Measurements from ENCODE around the gene FBXO30. TPM values are rescaled to one million over a fixed set of nuclear protein-coding genes. Genes with fewer than 3 reads are reported as not detected.
A peak's percentile ranks its signal among the peaks of the same experiment; 100 is the strongest.

FBXO30 gene
- total and polyA plus RNA-seq, 9 of the 15 experiments (the other 6 are each of a cell fraction or from before 2014, with no cell fraction given) = 3.6 to 12.8 (median 7.1) TPM

GRCh38 chr6:145814501-145815308 is at the start of gene FBXO30 (continued):
- TF ChIP-seq NFRKB (IDR thresholded peaks at IDR 0.05; ENCODE audit: low read depth) = peak; percentile 62; the same call in 1 of the 2 replicates
- no peak for TF ChIP-seq HNRNPUL1 (IDR thresholded peaks at IDR 0.05; ENCODE audit: low read length)
- no peak for TF ChIP-seq RFX5 (IDR thresholded peaks at IDR 0.05; ENCODE audit: low read depth, low read length)
- TF ChIP-seq SMARCB1 (IDR thresholded peaks at IDR 0.05; ENCODE audit: insufficient read length, low read depth) = no peak
- no peak for TF ChIP-seq ILK (tag; IDR thresholded peaks at IDR 0.05; ENCODE audit: borderline replicate concordance, low read depth)
- TF ChIP-seq ZNF707 (CRISPR knock-in tag; conservative IDR thresholded peaks at IDR 0.05) = no peak
- no peak for TF ChIP-seq BRF1 (IDR thresholded peaks at IDR 0.05; ENCODE audit: borderline replicate concordance, extremely low read depth, insufficient read length)
- TF ChIP-seq ZFP1 (CRISPR knock-in tag; IDR thresholded peaks at IDR 0.05) = no peak
- no peak for TF ChIP-seq FOXA3 (CRISPR knock-in tag; conservative IDR thresholded peaks at IDR 0.05 in 1 of 2, IDR thresholded peaks at IDR 0.05 in 1 of 2)
- TF ChIP-seq HNRNPL (IDR thresholded peaks at IDR 0.05; ENCODE audit: low read depth, low read length) = no peak; the same call in 1 of the 2 replicates
- TF ChIP-seq POLR2AphosphoS5 (IDR thresholded peaks at IDR 0.05; ENCODE audit: control insufficient read depth, insufficient read depth, low read depth, low read length) = peak; percentile 81
- no peak for TF ChIP-seq POLR3A (IDR thresholded peaks at IDR 0.05; ENCODE audit: borderline replicate concordance, extremely low read depth, insufficient read depth, insufficient read length)
- no peak for TF ChIP-seq HNRNPH1 (optimal IDR thresholded peaks at IDR 0.05; ENCODE audit: low read depth, low read length)
- TF ChIP-seq ZBED1 (IDR thresholded peaks at IDR 0.05) = no peak; the same call in 1 of the 2 replicates
- no peak for TF ChIP-seq ARID2 (IDR thresholded peaks at IDR 0.05)
- 0 out of 4 replicates have a peak, but pooled peaks have one; percentile 14 for TF ChIP-seq TRIM24 (IDR thresholded peaks at IDR 0.05)
- no peak for TF ChIP-seq NR3C1 (CRISPR knock-in tag; IDR thresholded peaks at IDR 0.05)
- peak; percentile 98 for TF ChIP-seq NR2C2 (CRISPR knock-in tag; IDR thresholded peaks at IDR 0.05)
- peak; percentile 99 for TF ChIP-seq NR2C2 (tag; IDR thresholded peaks at IDR 0.05)
- no peak for TF ChIP-seq KDM2B (CRISPR knock-in tag; IDR thresholded peaks at IDR 0.05)
- TF ChIP-seq CREB3 (tag; conservative IDR thresholded peaks at IDR 0.05; ENCODE audit: low read depth) = peak; percentile 56; the same call in 1 of the 2 replicates
- TF ChIP-seq, protein P1, sequence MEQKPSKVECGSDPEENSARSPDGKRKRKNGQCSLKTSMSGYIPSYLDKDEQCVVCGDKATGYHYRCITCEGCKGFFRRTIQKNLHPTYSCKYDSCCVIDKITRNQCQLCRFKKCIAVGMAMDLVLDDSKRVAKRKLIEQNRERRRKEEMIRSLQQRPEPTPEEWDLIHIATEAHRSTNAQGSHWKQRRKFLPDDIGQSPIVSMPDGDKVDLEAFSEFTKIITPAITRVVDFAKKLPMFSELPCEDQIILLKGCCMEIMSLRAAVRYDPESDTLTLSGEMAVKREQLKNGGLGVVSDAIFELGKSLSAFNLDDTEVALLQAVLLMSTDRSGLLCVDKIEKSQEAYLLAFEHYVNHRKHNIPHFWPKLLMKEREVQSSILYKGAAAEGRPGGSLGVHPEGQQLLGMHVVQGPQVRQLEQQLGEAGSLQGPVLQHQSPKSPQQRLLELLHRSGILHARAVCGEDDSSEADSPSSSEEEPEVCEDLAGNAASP (IDR thresholded peaks at IDR 0.05) = no peak
- peak; percentile 20; the same call in 1 of the 2 replicates for TF ChIP-seq BRD4 (IDR thresholded peaks at IDR 0.05)
- peak in 1 of 2 experiments; percentile 60; a peak in 1 of 4 replicates for TF ChIP-seq FOXK2 (conservative IDR thresholded peaks at IDR 0.05 in 1 of 2, IDR thresholded peaks at IDR 0.05 in 1 of 2; ENCODE audit: low read depth in 2 of 2)
- TF ChIP-seq KDM4B (IDR thresholded peaks at IDR 0.05; ENCODE audit: borderline replicate concordance in 2 of 2, low read depth in 1 of 2) = no peak
- TF ChIP-seq HEY1 (CRISPR knock-in tag; IDR thresholded peaks at IDR 0.05; ENCODE audit: borderline replicate concordance) = no peak

All from K562 (cell line).